Heart right ventricle (tissue), 16 donors: ENCODE measurements around the gene LGSN. TPM values are rescaled to one million over a fixed set of nuclear protein-coding genes. Genes with fewer than 3 reads are reported as not detected.
"Not testable (repeated sequence)": the region's sequence is repeated elsewhere in the genome, so short reads cannot be mapped to it uniquely, and the experiment has no call there.

Source experiments
- ATAC-seq, 8 donors: fragments of 200-7000 bp; cut with Tn5 transposase; one replicate each; pipeline ENCODE4 v1.9.1; 2020; ENCODE audit warnings: mild to moderate bottlenecking in 8 of 8, moderate library complexity in 8 of 8, moderate number of reproducible peaks in 1 of 8
- DNase-seq, 2 donors: peaks; one replicate each; pipeline ENCODE4 v3.0.0-alpha.2; 2020
- H3K27ac ChIP-seq, 10 donors: fragments of 200-600 bp; sonication (generic) in 2 of 10; one replicate each; pipeline versions ENCODE4 v1.5.0 to v1.8.0; 2020 to 2022; ENCODE audit warnings: mild to moderate bottlenecking in 3 of 10
- H3K27me3 ChIP-seq, 7 donors: fragments of 200-600 bp; one replicate each; pipeline ENCODE4 v1.8.0; 2021 to 2022; ENCODE audit warnings: mild to moderate bottlenecking in 2 of 7
- H3K36me3 ChIP-seq, 9 donors: fragments of 200-600 bp; sonication (generic) in 1 of 9; one replicate each; pipeline versions ENCODE4 v1.5.0 to v1.8.0; 2020 to 2022; ENCODE audit warnings: mild to moderate bottlenecking in 2 of 9
- H3K4me1 ChIP-seq, 9 donors: fragments of 200-600 bp; sonication (generic) in 1 of 9; one replicate each; pipeline versions ENCODE4 v1.5.0 to v1.8.0; 2020 to 2022; ENCODE audit warnings: mild to moderate bottlenecking in 4 of 9
- H3K4me3 ChIP-seq, 10 donors: fragments of 200-600 bp; sonication (generic) in 2 of 10; one replicate each; pipeline versions ENCODE4 v1.5.0 to v1.8.0; 2020 to 2022; ENCODE audit warnings: mild to moderate bottlenecking in 7 of 10, moderate library complexity in 2 of 10
- H3K9me3 ChIP-seq, 11 donors: fragments of 200-600 bp in 10 of 11; sonication (generic) in 2 of 11; one replicate each; pipeline versions ENCODE4 v1.5.0 to v1.8.0; 2013 to 2022; ENCODE audit warnings: mild to moderate bottlenecking in 2 of 11, control low read depth in 1 of 11, moderate library complexity in 1 of 11
- WGBS, 2 donors: extraction: QIAGEN DNeasy Blood & Tissue Kit; methylation state at CpG; one replicate each; pipeline ENCODE4 v1.1.7; 2013; ENCODE audit warnings: inconsistent platforms in 1 of 2; 5-methylcytosine and 5-hydroxymethylcytosine counted together
- intact Hi-C, 10 donors: fragments of 100-400 bp; cut with DNase I; formaldehyde crosslinking; loops; one replicate each; pipeline versions ENCODE4 v1.11.1 to v1.14.2; 2022
- polyA plus RNA-seq, 2 donors: library from polyadenylated mRNA; stranded (reverse); fragments of 200-250 nt; gene quantifications; one replicate each; pipeline ENCODE4 v1.2.3, GENCODE V29; 2013
- total RNA-seq, 10 donors: library from RNA; stranded (reverse); fragmentation: NEBNext Ultra II Directional in 3 of 10; extraction: Animal tissue kit (Norgen Biotek cat#: 25700) in 3 of 10; gene quantifications; one replicate each; pipeline versions ENCODE4 v1.2.1 to v1.2.4, GENCODE V29; 2021 to 2023
- TF ChIP-seq, protein P1 (sequence below), 9 donors: fragments of 200-600 bp; sonication (generic) in 2 of 9; IDR thresholded peaks; one replicate each; pipeline versions ENCODE4 v1.5.0 to v1.8.0; 2021 to 2022; ENCODE audit warnings: antibody characterized with exemption in 9 of 9, mild to moderate bottlenecking in 5 of 9, moderate library complexity in 1 of 9
- donor health status: Arrhythmogenic right ventricular cardiomyopathy.
- donor health status: ischemic (EF 13 %, LVEDD 7.1; RV severe dilation, severe dysfunction).
- donor health status: healthy with polysubstance abuse.
- donor health status: DM: no; HTN: yes; CAD: no.
- donor health status: DM: no; HTN: no; CAD: no.
- donor health status: ischemic (EF 25% LVEDD 6.9; RV normal size, moderate dysfunction).
- donor health status: ischemic (EF 25% LVEDD 5.7; RV mildly dilated, moderate dysfunction).
- donor health status: healthy.
- donor health status: DM: yes; HTN: yes; CAD: no.
- donor health status: Ischemic cardiomyopathy.
- donor health status: ischemic (EF 35%, LVEDD 5.7; RV mildly dilated, moderate dysfunction).
- donor health status: nonischemic (EF 11% LVEDD 7.7; RV severe dilation, severe dysfunction).
- donor health status: DM: yes; HTN: yes; CAD: no.
- donor health status: PGD.
- donor health status: ischemic (EF 29% LVEDD 5.4; RV normal size, mild dysfunction).
- donor health status: nonischemic (EF 23%, LVEDD 6.1; RV moderate dilation, normal function).

The LGSN gene
- total and polyA plus RNA-seq, 12 donors: not detected

DNA sequence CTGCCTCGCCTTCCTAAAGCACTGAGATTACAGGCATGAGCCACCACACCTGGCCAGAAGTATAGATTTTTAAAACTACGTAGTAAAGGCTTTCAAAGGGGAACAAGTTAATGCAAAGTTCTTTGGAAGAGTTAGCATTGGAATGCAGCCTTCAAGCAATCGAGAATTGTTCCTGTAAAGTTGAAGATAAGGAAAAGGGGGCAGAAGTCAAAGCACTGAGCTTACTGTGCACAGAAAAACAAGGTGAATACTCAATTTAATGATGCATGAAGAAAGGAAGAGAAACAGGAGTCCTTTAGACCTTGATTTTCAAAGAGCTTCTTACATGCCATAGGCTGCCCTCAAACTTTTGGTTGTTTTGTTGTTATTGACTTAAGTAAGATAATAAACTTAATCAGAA lies 29.1 kb upstream of the LGSN start:
- H3K27me3 ChIP-seq: no peaks in the 10 kb centered on the region
- no peak overlapping the region for H3K4me3 ChIP-seq
- no peaks in the 10 kb centered on the region for H3K36me3 ChIP-seq
- H3K4me1 ChIP-seq: peaks cover 0 to 13% (median 0%) of the 10 kb centered on the region in 9 donors
- intact Hi-C loops: loop anchor here in 1 of 10 donors (10.0 kb wide), 1 partner anchor 416 kb away; no protein-coding TSS in a partner anchor
- H3K9me3 ChIP-seq: no peaks in the 10 kb centered on the region
- ATAC-seq (no peak), DNase-seq (no peak)
- no peak overlapping the region for H3K27ac ChIP-seq
- TF ChIP-seq, protein P1, sequence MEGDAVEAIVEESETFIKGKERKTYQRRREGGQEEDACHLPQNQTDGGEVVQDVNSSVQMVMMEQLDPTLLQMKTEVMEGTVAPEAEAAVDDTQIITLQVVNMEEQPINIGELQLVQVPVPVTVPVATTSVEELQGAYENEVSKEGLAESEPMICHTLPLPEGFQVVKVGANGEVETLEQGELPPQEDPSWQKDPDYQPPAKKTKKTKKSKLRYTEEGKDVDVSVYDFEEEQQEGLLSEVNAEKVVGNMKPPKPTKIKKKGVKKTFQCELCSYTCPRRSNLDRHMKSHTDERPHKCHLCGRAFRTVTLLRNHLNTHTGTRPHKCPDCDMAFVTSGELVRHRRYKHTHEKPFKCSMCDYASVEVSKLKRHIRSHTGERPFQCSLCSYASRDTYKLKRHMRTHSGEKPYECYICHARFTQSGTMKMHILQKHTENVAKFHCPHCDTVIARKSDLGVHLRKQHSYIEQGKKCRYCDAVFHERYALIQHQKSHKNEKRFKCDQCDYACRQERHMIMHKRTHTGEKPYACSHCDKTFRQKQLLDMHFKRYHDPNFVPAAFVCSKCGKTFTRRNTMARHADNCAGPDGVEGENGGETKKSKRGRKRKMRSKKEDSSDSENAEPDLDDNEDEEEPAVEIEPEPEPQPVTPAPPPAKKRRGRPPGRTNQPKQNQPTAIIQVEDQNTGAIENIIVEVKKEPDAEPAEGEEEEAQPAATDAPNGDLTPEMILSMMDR (IDR thresholded peaks at IDR 0.05): no peak
- WGBS, 2 donors: 57 to 60% methylated on average over 3 of the region's 3 CpGs

GRCh38 chr6:63347599-63347998 lies 27.8 kb upstream of the LGSN start:
- Histone ChIP-seq H3K27ac (no peak overlapping the region), H3K9me3 (peaks cover 0 to 2% (median 0%) of the 10 kb centered on the region in 11 donors), H3K4me3 (no peak overlapping the region), H3K36me3 (no peaks in the 10 kb centered on the region), H3K27me3 (no peaks in the 10 kb centered on the region), H3K4me1 (peaks cover 0 to 5% (median 0%) of the 10 kb centered on the region in 9 donors)
- DNase-seq: no peak
- TF ChIP-seq, protein P1 (IDR thresholded peaks at IDR 0.05): no peak
- intact Hi-C loops: loop anchor here in 1 of 10 donors (10.0 kb wide), 1 partner anchor 417 kb away; no protein-coding TSS in a partner anchor
- WGBS, 2 donors: 57 to 67% methylated on average over 2 of the region's 2 CpGs
- ATAC-seq: no peak

GRCh38 chr6:63346217-63346835 lies 26.5 kb upstream of the LGSN start:
- WGBS, 2 donors: 78 to 82% methylated on average over 7 of the region's 7 CpGs
- H3K9me3 ChIP-seq: peaks cover 0 to 2% (median 0%) of the 10 kb centered on the region in 11 donors
- no peak overlapping the region for H3K4me3 ChIP-seq
- DNase-seq (no peak), ATAC-seq (no peak)
- TF ChIP-seq, protein P1 (IDR thresholded peaks at IDR 0.05): no peak
- intact Hi-C loops: loop anchor here in 1 of 10 donors (10.0 kb wide), 1 partner anchor 418 kb away; no protein-coding TSS in a partner anchor
- H3K27me3 ChIP-seq: no peaks in the 10 kb centered on the region
- H3K27ac ChIP-seq: no peak overlapping the region
- H3K36me3 ChIP-seq: no peaks in the 10 kb centered on the region
- H3K4me1 ChIP-seq: no peaks in the 10 kb centered on the region

GRCh38 chr6:63340351-63340750 lies 20.6 kb upstream of the LGSN start:
- DNase-seq: no peak

DNA sequence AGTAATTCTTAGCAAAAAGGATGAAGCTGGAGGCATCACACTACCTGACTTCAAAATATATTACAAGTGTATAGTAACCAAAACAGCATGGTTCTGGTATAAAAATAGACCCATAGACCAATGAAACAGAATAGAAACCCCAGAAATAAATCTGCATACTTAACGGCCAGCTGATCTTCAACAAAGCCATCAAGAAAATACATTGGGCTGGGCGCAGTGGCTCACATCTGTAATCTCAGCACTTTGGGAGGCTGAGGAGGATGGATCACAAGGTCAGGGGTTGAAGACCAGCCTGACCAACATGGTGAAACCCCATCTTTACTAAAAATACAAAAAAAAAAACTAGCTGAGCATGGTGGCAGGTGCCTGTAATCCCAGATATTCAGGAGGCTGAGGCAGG lies 14.9 kb upstream of the LGSN start:
- H3K4me1 ChIP-seq, DNase-seq, H3K4me3 ChIP-seq, H3K27me3 ChIP-seq, intact Hi-C loops, H3K36me3 ChIP-seq, H3K27ac ChIP-seq, ATAC-seq: not testable (repeated sequence)
- 70 to 73% methylated on average over 2 of the region's 2 CpGs for WGBS, 2 donors
- H3K9me3 ChIP-seq: peaks cover 0 to 29% (median 4%) of the 10 kb centered on the region in 11 donors

More at GRCh38 chr6:63340351-63340750, 20.6 kb upstream of the LGSN start:
- Histone ChIP-seq H3K4me3 (no peak overlapping the region), H3K9me3 (peaks cover 0 to 38% (median 16%) of the 10 kb centered on the region in 11 donors), H3K27ac (no peak overlapping the region), H3K4me1 (no peaks in the 10 kb centered on the region), H3K27me3 (no peaks in the 10 kb centered on the region), H3K36me3 (no peaks in the 10 kb centered on the region)
- intact Hi-C loops: loop anchor here in 1 of 10 donors (10.0 kb wide), 1 partner anchor 424 kb away; no protein-coding TSS in a partner anchor
- TF ChIP-seq, protein P1 (IDR thresholded peaks at IDR 0.05): no peak
- no peak for ATAC-seq
